Left lung (tissue), 10 donors: ENCODE measurements around the gene RASA3. TPM values are rescaled to one million over a fixed set of nuclear protein-coding genes. Genes with fewer than 3 reads are reported as not detected.

Source experiments
- ATAC-seq: fragments of 200-7000 bp; cut with Tn5 transposase; one replicate; pipeline ENCODE4 v1.9.1; 2020; ENCODE audit warnings: moderate library complexity
- DNase-seq, 4 donors: peaks; one replicate each; pipeline ENCODE4 v3.0.0-alpha.2; 2013 to 2020
- H3K27ac ChIP-seq, 2 donors: fragments of 200-600 bp; sonication (generic) in 1 of 2; one replicate each; pipeline versions ENCODE4 v1.5.0 to v1.8.0; 2020 to 2021
- H3K27me3 ChIP-seq, 2 donors: fragments of 200-600 bp; sonication (generic) in 1 of 2; one replicate each; pipeline versions ENCODE4 v1.5.0 to v1.8.0; 2020 to 2021
- H3K36me3 ChIP-seq, 2 donors: fragments of 200-600 bp; sonication (generic) in 1 of 2; one replicate each; pipeline versions ENCODE4 v1.5.0 to v1.8.0; 2020 to 2021
- H3K4me1 ChIP-seq, 2 donors: fragments of 200-600 bp; one replicate each; pipeline ENCODE4 v1.8.0; 2021
- H3K4me3 ChIP-seq, 2 donors: fragments of 200-600 bp; sonication (generic) in 1 of 2; one replicate each; pipeline versions ENCODE4 v1.5.0 to v1.8.0; 2020 to 2021; ENCODE audit warnings: mild to moderate bottlenecking in 1 of 2
- H3K9me3 ChIP-seq, 2 donors: fragments of 200-600 bp; sonication (generic) in 1 of 2; one replicate each; pipeline versions ENCODE4 v1.5.0 to v1.8.0; 2020 to 2021
- CTCF ChIP-seq, 2 donors: fragments of 200-600 bp; sonication (generic) in 1 of 2; IDR thresholded peaks; one replicate each; pipeline versions ENCODE4 v1.5.0 to v1.8.0; 2021; ENCODE audit warnings: antibody characterized with exemption in 2 of 2
- intact Hi-C, 2 donors: fragments of 100-400 bp; cut with DNase I; formaldehyde crosslinking; loops; one replicate each; pipeline versions ENCODE4 v1.11.2 to v1.14.2; 2022
- polyA plus RNA-seq, 6 donors: library from polyadenylated mRNA; unstranded; fragments of 120-200 nt; gene quantifications; one replicate each; pipeline ENCODE4 v1.2.1, GENCODE V29; 2013; ENCODE audit not compliant: insufficient read length in 6 of 6
- total RNA-seq, 2 donors: library from RNA; stranded (reverse); fragmentation: NEBNext Ultra II Directional; extraction: Animal tissue kit (Norgen Biotek cat#: 25700); gene quantifications; one replicate each; pipeline ENCODE4 v1.2.1, GENCODE V29; 2021
- donor health status: DM: no; HTN: yes; CAD: no.
- donor health status: DM: no; HTN: no; CAD: no.

Gene RASA3
- total and polyA plus RNA-seq, 8 donors, result 11.4 to 22.2 (median 12.7) TPM

- Histone ChIP-seq H3K4me1 (no peaks in the 10 kb centered on the region), H3K4me3 (no peak overlapping the region), H3K9me3 (no peaks in the 10 kb centered on the region), H3K36me3 (peaks cover 0 to 50% of the 10 kb centered on the region in 2 donors), H3K27me3 (no peaks in the 10 kb centered on the region), H3K27ac (no peak overlapping the region)
- intact Hi-C loops, result no loop called here
- ATAC-seq, result no peak
- TF ChIP-seq CTCF (IDR thresholded peaks at IDR 0.05), result no peak
- DNase-seq, result peak in 1 of 4 donors; percentile 74
These were observed 131.0 kb downstream of the RASA3 start for GRCh38 chr13:114001331-114002008.

GRCh38 chr13:114000151-114001040 is 132.0 kb downstream of the RASA3 start:
- no peak for TF ChIP-seq CTCF (IDR thresholded peaks at IDR 0.05)
- DNase-seq (peak in 1 of 4 donors; percentile 69), ATAC-seq (no peak)
- H3K27me3 ChIP-seq, result no peaks in the 10 kb centered on the region
- H3K36me3 ChIP-seq, result peaks cover 0 to 57% of the 10 kb centered on the region in 2 donors
- no peak overlapping the region for H3K27ac ChIP-seq
- no peaks in the 10 kb centered on the region for H3K9me3 ChIP-seq
- no peaks in the 10 kb centered on the region for H3K4me1 ChIP-seq
- no peak overlapping the region for H3K4me3 ChIP-seq
- intact Hi-C loops, result no loop called here

- Histone ChIP-seq H3K9me3 (no peaks in the 10 kb centered on the region), H3K36me3 (peaks cover 0 to 65% of the 10 kb centered on the region in 2 donors), H3K4me3 (no peak overlapping the region), H3K4me1 (no peaks in the 10 kb centered on the region), H3K27me3 (no peaks in the 10 kb centered on the region), H3K27ac (no peak overlapping the region)
- DNase-seq (peak in 1 of 4 donors; percentile 56), ATAC-seq (no peak)
- intact Hi-C loops, result no loop called here
- no peak for TF ChIP-seq CTCF (IDR thresholded peaks at IDR 0.05)
These were observed 132.9 kb downstream of the RASA3 start for GRCh38 chr13:113999618-113999910.

DNA sequence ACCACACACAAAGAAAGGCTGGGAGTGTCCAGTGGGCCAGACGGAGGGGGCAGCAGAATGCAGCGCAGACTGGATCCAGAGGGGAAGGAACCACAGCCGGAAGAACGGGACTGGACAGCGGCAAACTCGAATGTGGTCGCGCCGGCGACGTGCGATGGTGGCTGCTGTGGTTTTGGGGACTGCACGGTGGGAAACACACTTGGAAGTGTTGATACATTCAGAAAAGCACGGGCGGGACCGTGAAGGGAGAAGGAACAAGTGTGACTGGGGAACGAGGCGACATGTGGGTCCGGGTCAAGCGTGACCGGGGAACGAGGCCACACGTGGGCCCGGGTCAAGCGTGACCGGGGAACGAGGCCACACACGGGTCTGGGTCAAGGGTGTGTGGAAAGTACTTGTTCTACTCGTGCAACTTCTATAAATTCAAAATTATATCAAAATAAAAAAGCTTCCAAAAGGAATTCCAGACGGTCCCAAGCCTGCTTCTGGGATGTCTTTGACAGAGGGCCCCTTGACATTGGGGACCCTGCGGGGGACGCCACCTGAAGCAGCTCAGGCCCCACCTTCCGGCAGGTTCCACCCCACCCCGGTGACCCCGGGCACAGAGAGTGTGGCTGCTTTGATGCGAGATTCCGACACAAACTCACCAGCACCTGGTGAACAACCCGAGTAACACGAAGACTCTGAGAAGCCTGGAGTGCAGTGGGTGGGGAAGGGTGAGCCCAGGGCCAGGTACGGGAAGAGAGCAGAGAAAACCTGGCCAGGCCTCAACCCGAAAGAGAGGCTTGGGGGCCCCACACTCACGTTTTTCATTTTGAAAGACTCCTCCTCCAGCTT is 133.4 kb downstream of the RASA3 start:
- peak overlapping the region in 1 of 2 donors; percentile 23 for H3K27ac ChIP-seq
- ATAC-seq, result no peak
- no peak for TF ChIP-seq CTCF (IDR thresholded peaks at IDR 0.05)

More for the DNA sequence above, 133.4 kb downstream of the RASA3 start:
- peak in 1 of 4 donors; percentile 61 for DNase-seq
- Histone ChIP-seq H3K9me3 (no peaks in the 10 kb centered on the region), H3K27me3 (no peaks in the 10 kb centered on the region), H3K36me3 (peaks cover 0 to 71% of the 10 kb centered on the region in 2 donors), H3K4me1 (no peaks in the 10 kb centered on the region), H3K4me3 (no peak overlapping the region)
- intact Hi-C loops, result no loop called here
